Neural progenitor cell (in vitro differentiated cells): Measurements from ENCODE around the gene VAT1. TPM values are rescaled to one million over a fixed set of nuclear protein-coding genes. Genes with fewer than 3 reads are reported as not detected.

Experiments
- DNase-seq: peaks from one replicate; pipeline ENCODE4 v3.0.0-alpha.2; 2016; ENCODE audit warnings: low spot score
- H2AFZ ChIP-seq: fragments of 200-600 bp; sonication (generic); replicated peaks from 2 replicates; pipeline ENCODE4 v1.6.1; 2016; ENCODE audit warnings: antibody characterized with exemption
- H3F3A ChIP-seq: fragments of 200-600 bp; sonication (generic); 2 replicates; pipeline ENCODE4 v1.6.1; 2016; ENCODE audit warnings: antibody characterized with exemption, low read depth
- H3K27ac ChIP-seq: fragments of 200-600 bp; sonication (generic); 2 replicates; pipeline ENCODE4 v1.5.1; 2016; ENCODE audit warnings: mild to moderate bottlenecking
- H3K27me3 ChIP-seq: fragments of 200-600 bp; sonication (generic); 2 replicates; pipeline ENCODE4 v1.6.1; 2016; ENCODE audit warnings: mild to moderate bottlenecking, moderate library complexity
- H3K36me3 ChIP-seq: fragments of 200-600 bp; sonication (generic); 2 replicates; pipeline ENCODE4 v1.5.1; 2016
- H3K4me1 ChIP-seq: fragments of 200-600 bp; sonication (generic); 2 replicates; pipeline ENCODE4 v1.6.1; 2016; ENCODE audit warnings: mixed run types
- H3K4me2 ChIP-seq: fragments of 200-600 bp; sonication (generic); 2 replicates; pipeline ENCODE4 v1.6.1; 2016
- H3K4me3 ChIP-seq: fragments of 200-600 bp; sonication (generic); 2 replicates; pipeline ENCODE4 v1.5.1; 2016
- H3K79me2 ChIP-seq: fragments of 200-600 bp; sonication (generic); 2 replicates; pipeline ENCODE4 v1.6.1; 2016; ENCODE audit warnings: low read depth
- H3K9ac ChIP-seq: fragments of 200-600 bp; sonication (generic); 2 replicates; pipeline ENCODE4 v1.6.1; 2016
- H3K9me3 ChIP-seq: fragments of 200-600 bp; sonication (generic); 2 replicates; pipeline ENCODE4 v1.5.1; 2016; ENCODE audit warnings: low read depth
- H4K20me1 ChIP-seq: fragments of 200-600 bp; sonication (generic); 2 replicates; pipeline ENCODE4 v1.6.1; 2016; ENCODE audit warnings: low read depth
- H3K27ac Mint-ChIP-seq: 3 replicates; pipeline ENCODE4 v1.8.0; 2021; ENCODE audit warnings: mixed read lengths
- H3K27me3 Mint-ChIP-seq: 2 replicates; pipeline ENCODE4 v1.8.0; 2022; ENCODE audit warnings: low read depth, mild to moderate bottlenecking, inconsistent platforms, moderate library complexity, mixed read lengths; ENCODE audit not compliant: insufficient read depth
- H3K36me3 Mint-ChIP-seq: 3 replicates; pipeline ENCODE4 v1.8.0; 2021; ENCODE audit warnings: mixed read lengths
- H3K4me1 Mint-ChIP-seq: 3 replicates; pipeline ENCODE4 v1.8.0; 2021; ENCODE audit warnings: mixed read lengths
- H3K4me3 Mint-ChIP-seq: 3 replicates; pipeline ENCODE4 v1.8.0; 2021; ENCODE audit warnings: mild to moderate bottlenecking, moderate library complexity, mixed read lengths
- H3K9me3 Mint-ChIP-seq: 3 replicates; pipeline ENCODE4 v1.8.0; 2020; ENCODE audit warnings: mixed read lengths
- EZH2 ChIP-seq: fragments of 200-600 bp; sonication (generic); IDR thresholded peaks from 2 replicates; pipeline ENCODE4 v1.6.1; 2017; ENCODE audit warnings: antibody characterized with exemption, mild to moderate bottlenecking, moderate library complexity
- EZH2phosphoT487 ChIP-seq: fragments of 200-600 bp; sonication (generic); IDR thresholded peaks from 2 replicates; pipeline ENCODE4 v1.6.1; 2017; ENCODE audit warnings: antibody characterized with exemption
- total RNA-seq: library from RNA; depleted of rRNA; stranded (reverse); fragments of >200 nt; gene quantifications from 2 replicates; pipeline ENCODE4 v1.2.3, GENCODE V29; 2015; ENCODE audit warnings: low replicate concordance
- TF ChIP-seq, protein P1 (sequence below): fragments of 200-600 bp; sonication (generic); IDR thresholded peaks from 2 replicates; pipeline ENCODE4 v1.5.1; 2017; ENCODE audit warnings: antibody characterized with exemption, mild to moderate bottlenecking

Gene VAT1
- total RNA-seq: 94.7 and 185 TPM in 2 replicates

- H3K27me3 ChIP-seq: no peaks in the 10 kb centered on the region
- H2AFZ ChIP-seq: peak within 1 kb of the TSS; percentile 89
- peak within 1 kb of the TSS; percentile 95 for H3K4me3 Mint-ChIP-seq
- peak within 1 kb of the TSS; percentile 47 for H3K9ac ChIP-seq
- peaks cover 28% of the 10 kb centered on the region for H4K20me1 ChIP-seq
- H3K79me2 ChIP-seq: peaks cover 57% of the 10 kb centered on the region
- H3K4me1 Mint-ChIP-seq: peaks cover 42% of the 10 kb centered on the region
- DNase-seq: peak; percentile 92
- peak within 1 kb of the TSS; percentile 75 for H3K4me3 ChIP-seq
- peaks cover 41% of the 10 kb centered on the region for H3F3A ChIP-seq
- peaks cover 10% of the 10 kb centered on the region for H3K27me3 Mint-ChIP-seq
- no peaks in the 10 kb centered on the region for H3K9me3 ChIP-seq
- peaks cover 6% of the 10 kb centered on the region for H3K36me3 Mint-ChIP-seq
- H3K36me3 ChIP-seq: no peaks in the 10 kb centered on the region
- peak within 1 kb of the TSS; percentile 94 for H3K4me2 ChIP-seq
- peaks cover 2% of the 10 kb centered on the region for H3K9me3 Mint-ChIP-seq
- TF ChIP-seq EZH2phosphoT487 (no peak), EZH2 (peak; percentile 33)
- TF ChIP-seq, protein P1, sequence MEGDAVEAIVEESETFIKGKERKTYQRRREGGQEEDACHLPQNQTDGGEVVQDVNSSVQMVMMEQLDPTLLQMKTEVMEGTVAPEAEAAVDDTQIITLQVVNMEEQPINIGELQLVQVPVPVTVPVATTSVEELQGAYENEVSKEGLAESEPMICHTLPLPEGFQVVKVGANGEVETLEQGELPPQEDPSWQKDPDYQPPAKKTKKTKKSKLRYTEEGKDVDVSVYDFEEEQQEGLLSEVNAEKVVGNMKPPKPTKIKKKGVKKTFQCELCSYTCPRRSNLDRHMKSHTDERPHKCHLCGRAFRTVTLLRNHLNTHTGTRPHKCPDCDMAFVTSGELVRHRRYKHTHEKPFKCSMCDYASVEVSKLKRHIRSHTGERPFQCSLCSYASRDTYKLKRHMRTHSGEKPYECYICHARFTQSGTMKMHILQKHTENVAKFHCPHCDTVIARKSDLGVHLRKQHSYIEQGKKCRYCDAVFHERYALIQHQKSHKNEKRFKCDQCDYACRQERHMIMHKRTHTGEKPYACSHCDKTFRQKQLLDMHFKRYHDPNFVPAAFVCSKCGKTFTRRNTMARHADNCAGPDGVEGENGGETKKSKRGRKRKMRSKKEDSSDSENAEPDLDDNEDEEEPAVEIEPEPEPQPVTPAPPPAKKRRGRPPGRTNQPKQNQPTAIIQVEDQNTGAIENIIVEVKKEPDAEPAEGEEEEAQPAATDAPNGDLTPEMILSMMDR: no peak
- no peak within 1 kb of the TSS for H3K27ac Mint-ChIP-seq
- peaks cover 20% of the 10 kb centered on the region for H3K4me1 ChIP-seq
- H3K27ac ChIP-seq: peak within 1 kb of the TSS; percentile 5
Measured at GRCh38 chr17:43021741-43022512, at the start of gene VAT1. Gene VAT1 (minus strand): TSS chr17:43022385. CDS start chr17:43022322, 63 bp downstream.

- H3K4me1 Mint-ChIP-seq: peaks cover 8% of the 10 kb centered on the region
- H3K4me1 ChIP-seq: no peaks in the 10 kb centered on the region
- no peak overlapping the region for H3K9ac ChIP-seq
- H3K27me3 Mint-ChIP-seq: no peaks in the 10 kb centered on the region
- no peaks in the 10 kb centered on the region for H4K20me1 ChIP-seq
- H3K9me3 ChIP-seq: no peaks in the 10 kb centered on the region
- H3K36me3 ChIP-seq: peaks cover 14% of the 10 kb centered on the region
- H3K4me3 ChIP-seq: no peak overlapping the region
- H3F3A ChIP-seq: peaks cover 5% of the 10 kb centered on the region
- TF ChIP-seq, protein P1: no peak
- TF ChIP-seq EZH2: no peak
- H3K36me3 Mint-ChIP-seq: peaks cover 7% of the 10 kb centered on the region
- H3K9me3 Mint-ChIP-seq: no peaks in the 10 kb centered on the region
- no peak overlapping the region for H3K4me2 ChIP-seq
- H3K4me3 Mint-ChIP-seq: no peak overlapping the region
- no peak overlapping the region for H3K27ac Mint-ChIP-seq
- no peaks in the 10 kb centered on the region for H3K79me2 ChIP-seq
- no peak overlapping the region for H3K27ac ChIP-seq
- DNase-seq: no peak
- H3K27me3 ChIP-seq: no peaks in the 10 kb centered on the region
- H2AFZ ChIP-seq: no peak overlapping the region
Measured at GRCh38 chr17:43070872-43071271, 48.7 kb upstream of the VAT1 start.

GRCh38 chr17:43070257-43070656 lies 48.1 kb upstream of the VAT1 start:
- Histone ChIP-seq H3K27me3 (no peaks in the 10 kb centered on the region), H3K4me3 (no peak overlapping the region), H3F3A (peaks cover 5% of the 10 kb centered on the region), H3K9me3 (no peaks in the 10 kb centered on the region), H3K4me1 (no peaks in the 10 kb centered on the region), H4K20me1 (no peaks in the 10 kb centered on the region), H3K4me2 (no peak overlapping the region), H3K27ac (no peak overlapping the region), H3K79me2 (no peaks in the 10 kb centered on the region), H3K36me3 (peaks cover 14% of the 10 kb centered on the region), H3K9ac (no peak overlapping the region), H2AFZ (no peak overlapping the region)
- no peak for DNase-seq
- Mint-ChIP-seq H3K36me3 (peaks cover 10% of the 10 kb centered on the region), H3K4me3 (no peak overlapping the region), H3K9me3 (no peaks in the 10 kb centered on the region), H3K27ac (no peak overlapping the region), H3K4me1 (peaks cover 8% of the 10 kb centered on the region), H3K27me3 (no peaks in the 10 kb centered on the region)
- TF ChIP-seq, protein P1: no peak
- TF ChIP-seq EZH2: no peak
- TF ChIP-seq EZH2phosphoT487: no peak
